K562 (cell line): ENCODE measurements around the gene SUSD5. TPM values are rescaled to one million over a fixed set of nuclear protein-coding genes. Genes with fewer than 3 reads are reported as not detected.

ENCODE experiments used
- ATAC-seq: fragments of 200-7000 bp; cut with Tn5 transposase; 3 replicates; pipeline ENCODE4 v1.9.1; 2020; ENCODE audit warnings: moderate library complexity
- BruUV-seq: library from RNA; stranded (reverse); fragments of 400-500 nt; replicated peaks from 2 replicates; lab custom pipeline; 2021; lab: Mats Ljungman, UMichigan
- CTCF ChIA-PET: fragments of 300-600 bp; formaldehyde crosslinking; extraction: SDS; loops from one replicate; lab custom pipeline; 2021; ENCODE audit warnings: low intra/inter-chr PET ratio; lab: Yijun Ruan, JAX
- POLR2A ChIA-PET: fragments of 300-600, 350-650 bp; sonication (Branson Sonifier 250); formaldehyde crosslinking; extraction: SDS; loops from one replicate; lab custom pipeline; 2021; ENCODE audit warnings: antibody characterized with exemption, inconsistent platforms; lab: Yijun Ruan, JAX
- DNase-seq, 4 experiments: peaks; one replicate each; pipeline versions ENCODE4 v3.0.0 to v3.0.0-alpha.2; 2011 to 2018; ENCODE audit warnings: low spot score in 3 of 4, mixed read lengths in 3 of 4; ENCODE audit errors: extremely low read depth in 1 of 4
- FAIRE-seq: peaks from 2 replicates; lab custom pipeline; 2011; peaks lifted over from hg19 to GRCh38; lab: Jason Lieb, UNC
- H2AFZ ChIP-seq: 2 replicates; pipeline ENCODE4 v1.6.0; 2011; ENCODE audit warnings: low read depth, low read length, control low read depth, inconsistent platforms
- H3K27ac ChIP-seq: fragments of 200-600 bp; 3 replicates; pipeline ENCODE4 v1.8.0; 2011; ENCODE audit warnings: low read depth, mild to moderate bottlenecking, control low read depth, inconsistent platforms, low read length, moderate library complexity, mixed read lengths; ENCODE audit errors: extremely low read depth
- H3K27me3 ChIP-seq, 2 experiments: fragments of 300-600 bp in 1 of 2; 2 replicates in 1 of 2; 3 replicates in 1 of 2; pipeline versions ENCODE4 v1.6.0 to v1.8.0; 2011; ENCODE audit warnings: inconsistent platforms in 2 of 2, low read length in 2 of 2, mild to moderate bottlenecking in 1 of 2, mixed read lengths in 1 of 2, moderate library complexity in 1 of 2; ENCODE audit not compliant: control insufficient read depth in 2 of 2, insufficient read depth in 2 of 2
- H3K36me3 ChIP-seq: fragments of 300-600 bp; 3 replicates; pipeline ENCODE4 v1.8.0; 2011; ENCODE audit warnings: mild to moderate bottlenecking, low read length, inconsistent platforms; ENCODE audit not compliant: control insufficient read depth, insufficient read depth
- H3K4me1 ChIP-seq, 2 experiments: fragments of 200-600 bp in 1 of 2; replicated peaks in 1 of 2; 2 replicates in 1 of 2; 3 replicates in 1 of 2; pipeline versions ENCODE4 v1.5.1 to v1.8.0; 2011; ENCODE audit warnings: inconsistent platforms in 2 of 2, low read length in 2 of 2, mild to moderate bottlenecking in 1 of 2, mixed read lengths in 1 of 2, moderate library complexity in 1 of 2; ENCODE audit not compliant: control insufficient read depth in 2 of 2, insufficient read depth in 2 of 2
- H3K4me2 ChIP-seq: 2 replicates; pipeline ENCODE4 v1.6.1; 2011; ENCODE audit warnings: low read length, control low read depth, inconsistent platforms, mixed read lengths; ENCODE audit not compliant: insufficient read depth
- H3K4me3 ChIP-seq: fragments of 200-600 bp; sonication (generic), shearing (Covaris generic); 2 replicates; pipeline ENCODE4 v1.5.1; 2016; ENCODE audit warnings: control low read depth, inconsistent platforms
- H3K79me2 ChIP-seq: fragments of 200-600 bp; 3 replicates; pipeline ENCODE4 v1.8.0; 2011; ENCODE audit warnings: low read length, inconsistent platforms; ENCODE audit not compliant: control insufficient read depth, insufficient read depth
- H3K9ac ChIP-seq, 2 experiments: 2 replicates each; pipeline versions ENCODE4 v1.6.0 to v1.6.1; 2011; ENCODE audit warnings: low read depth in 2 of 2, low read length in 2 of 2, control low read depth in 1 of 2, inconsistent platforms in 1 of 2, mild to moderate bottlenecking in 1 of 2, mixed read lengths in 1 of 2; ENCODE audit not compliant: insufficient read depth in 1 of 2
- H3K9me1 ChIP-seq: one replicate; pipeline ENCODE4 v1.6.0; 2011; ENCODE audit warnings: inconsistent platforms, mild to moderate bottlenecking, low read length, moderate library complexity; ENCODE audit not compliant: control insufficient read depth, insufficient read depth
- H3K9me3 ChIP-seq: replicated peaks from 2 replicates; pipeline ENCODE4 v1.5.1; 2011; ENCODE audit warnings: low read depth, low read length, inconsistent platforms; ENCODE audit not compliant: control insufficient read depth, insufficient read depth
- H4K20me1 ChIP-seq: replicated peaks from 2 replicates; pipeline ENCODE4 v1.6.1; 2011; ENCODE audit warnings: low read length, inconsistent platforms, mixed read lengths; ENCODE audit not compliant: control insufficient read depth, insufficient read depth
- ATF7 ChIP-seq: fragments of 450-650 bp; IDR thresholded peaks from 2 replicates; pipeline ENCODE4 v1.7.1; 2014; ENCODE audit warnings: mild to moderate bottlenecking, moderate library complexity
- FOSL1 ChIP-seq: fragments of 200-800 bp; sonication (Bioruptor generic); conservative IDR thresholded peaks from 2 replicates; pipeline ENCODE4 v1.6.1; 2016; ENCODE audit warnings: missing genetic modification characterization, missing compliant biosample characterization
- GTF2B ChIP-seq: IDR thresholded peaks from 2 replicates; pipeline ENCODE4 v1.6.1; 2011; ENCODE audit not compliant: insufficient read length; ENCODE audit errors: extremely low read depth
- HMG20B ChIP-seq: fragments of 250-450 bp; sonication (Bioruptor Pico); IDR thresholded peaks from 2 replicates; pipeline ENCODE4 v1.5.0; 2021; ENCODE audit warnings: mild to moderate bottlenecking
- MAZ ChIP-seq, 2 experiments: fragments of 450-650 bp in 1 of 2; sonication (generic) in 1 of 2; formaldehyde crosslinking; IDR thresholded peaks in 1 of 2; conservative IDR thresholded peaks in 1 of 2; 2 replicates each; pipeline versions ENCODE4 v1.4.0 to v1.5.0; 2020; ENCODE audit warnings: mild to moderate bottlenecking in 1 of 2, missing genetic modification reagents in 1 of 2
- OTX1 ChIP-seq: fragments of 450-650 bp; formaldehyde crosslinking; IDR thresholded peaks from 2 replicates; pipeline ENCODE4 v1.4.0; 2022; ENCODE audit warnings: mild to moderate bottlenecking
- PURB ChIP-seq: sonication (generic); formaldehyde crosslinking; IDR thresholded peaks from 2 replicates; pipeline ENCODE4 v1.9.0; 2021; ENCODE audit warnings: low read depth, mild to moderate bottlenecking, missing genetic modification reagents
- RBM15 ChIP-seq: fragments of 200-400 bp; formaldehyde crosslinking; IDR thresholded peaks from 2 replicates; pipeline ENCODE4 v1.6.1; 2018; ENCODE audit warnings: mild to moderate bottlenecking, low read length, moderate library complexity; ENCODE audit not compliant: insufficient read depth
- RBM34 ChIP-seq: fragments of 200-400 bp; formaldehyde crosslinking; IDR thresholded peaks from 2 replicates; pipeline ENCODE4 v1.6.1; 2018; ENCODE audit warnings: low read length, borderline replicate concordance; ENCODE audit not compliant: insufficient read depth
- SMAD1 ChIP-seq: fragments of 150-350 bp; IDR thresholded peaks from 2 replicates; pipeline ENCODE4 v1.6.1; 2014; ENCODE audit warnings: low read length, low read depth; ENCODE audit not compliant: partially characterized antibody
- SMAD3 ChIP-seq: fragments of 450-650 bp; formaldehyde crosslinking; conservative IDR thresholded peaks from 2 replicates; pipeline ENCODE4 v1.4.0; 2020; ENCODE audit warnings: mild to moderate bottlenecking
- SMARCE1 ChIP-seq: fragments of 450-650 bp; IDR thresholded peaks from 2 replicates; pipeline ENCODE4 v1.7.1; 2016; ENCODE audit warnings: mild to moderate bottlenecking
- TBL1XR1 ChIP-seq, 2 experiments: IDR thresholded peaks; 2 replicates each; pipeline ENCODE4 v1.6.1; 2012; ENCODE audit warnings: improper control_type of control experiment in 2 of 2, low read length in 2 of 2, mild to moderate bottlenecking in 1 of 2
- ZBTB17 ChIP-seq: fragments of 450-650 bp; formaldehyde crosslinking; IDR thresholded peaks from 2 replicates; pipeline ENCODE4 v1.4.0; 2020; ENCODE audit warnings: mild to moderate bottlenecking
- ZNF134 ChIP-seq: fragments of 250-450 bp; sonication (Bioruptor Pico); conservative IDR thresholded peaks from 2 replicates; pipeline ENCODE4 v1.4.0; 2020
- WGBS: fragments of 100-300 bp; shearing (Covaris generic); methylation state at CpG from one replicate; pipeline ENCODE4 v1.1.6; 2016; ENCODE audit warnings: low coverage, mixed read lengths; ENCODE audit not compliant: insufficient coverage; ENCODE audit errors: missing lambda C conversion rate; 5-methylcytosine and 5-hydroxymethylcytosine counted together
- in situ Hi-C: fragments of 300-500 bp; cut with MboI; formaldehyde crosslinking; loops from 4 replicates; pipeline ENCODE4 v1.15.0; 2018; ENCODE audit warnings: inconsistent platforms, mixed read lengths
- intact Hi-C: fragments of 100-400 bp; cut with micrococcal nuclease; formaldehyde crosslinking; loops from 2 replicates; pipeline ENCODE4 v1.14.2; 2022
- polyA plus RNA-seq, 8 experiments: library from polyadenylated mRNA; depleted of rRNA in 4 of 8; stranded (reverse) in 5 of 8; unstranded in 3 of 8; fragments of >200 nt; fragmentation: Nextera tagmentation in 2 of 8; fragmentation: Illumina TruSeq in 1 of 8; extraction: Ambion mirVana in 2 of 8; extraction: Trizol in 1 of 8; gene quantifications; 2 replicates each; pipeline versions ENCODE4 v1.2.1 to v1.2.3, GENCODE V29; 2011 to 2014; ENCODE audit warnings: inconsistent platforms in 1 of 8, missing spikeins in 1 of 8
- total RNA-seq, 7 experiments: library from RNA; depleted of rRNA in 6 of 7; stranded (reverse); fragments of >200 nt in 6 of 7; fragmentation: Illumina TruSeq in 2 of 7; extraction: Trizol in 2 of 7; gene quantifications; 2 replicates each; pipeline versions ENCODE4 v1.2.1 to v1.2.3, GENCODE V29; 2011 to 2021; ENCODE audit warnings: low replicate concordance in 1 of 7
- TF ChIP-seq, protein P1 (sequence below): sonication (generic); formaldehyde crosslinking; IDR thresholded peaks from 2 replicates; pipeline ENCODE4 v1.8.1; 2022; ENCODE audit warnings: missing genetic modification reagents
- TF ChIP-seq, protein P2 (sequence below): IDR thresholded peaks from 2 replicates; pipeline ENCODE4 v1.6.1; 2016; ENCODE audit warnings: missing genetic modification characterization, missing compliant biosample characterization
- TF ChIP-seq, protein P3 (sequence below): conservative IDR thresholded peaks from 2 replicates; pipeline ENCODE4 v1.6.1; 2011; ENCODE audit warnings: low read depth, mild to moderate bottlenecking, low read length; ENCODE audit not compliant: control insufficient read depth

SUSD5 gene
- total and polyA plus RNA-seq, 9 of the 15 experiments (the other 6 are each of a cell fraction or from before 2014, with no cell fraction given) = not detected

- TF ChIP-seq ATF7 (no peak), PURB (CRISPR knock-in tag) (no peak), RBM34 (no peak)
Observed at GRCh38 chr3:33238923-33239322, 20.3 kb upstream of the SUSD5 start (continued).

- FAIRE-seq = no peak
- intact Hi-C loops (loop anchor here (10.0 kb wide), 1 partner anchor 293 kb away; no protein-coding TSS in a partner anchor), in situ Hi-C loops (no loop called here)
- BruUV-seq = no TSS peak
- Histone ChIP-seq H3K4me1 (no peaks in the 10 kb centered on the region), H3K36me3 (no peaks in the 10 kb centered on the region), H3K79me2 (no peaks in the 10 kb centered on the region), H3K27me3 (peaks cover 0 to 8% of the 10 kb centered on the region in 2 experiments; a peak in 2 of 5 replicates), H3K9me1 (no peaks in the 10 kb centered on the region), H3K4me3 (no peak overlapping the region), H3K9ac (no peak overlapping the region), H3K9me3 (no peaks in the 10 kb centered on the region), H3K4me2 (no peak overlapping the region), H2AFZ (no peak overlapping the region), H3K27ac (no peak overlapping the region), H4K20me1 (no peaks in the 10 kb centered on the region)
- 2% methylated on average over 4 of the region's 4 CpGs for WGBS
- POLR2A ChIA-PET = no interaction called here
- no peak for ATAC-seq
- CTCF ChIA-PET = no interaction called here
- no peak for DNase-seq
- TF ChIP-seq ZNF134 (CRISPR knock-in tag) (no peak), HMG20B (CRISPR knock-in tag) (no peak), ZBTB17 (CRISPR knock-in tag) (no peak), OTX1 (no peak), RBM15 (no peak), SMAD1 (no peak), FOSL1 (tag) (no peak), GTF2B (no peak), MAZ (CRISPR knock-in tag; conservative IDR thresholded peaks at IDR 0.05 in 1 of 2, IDR thresholded peaks at IDR 0.05 in 1 of 2) (no peak), TBL1XR1 (IDR thresholded peaks at IDR 0.05; ENCODE audit: low read length in 2 of 2) (no peak), SMARCE1 (no peak), SMAD3 (CRISPR knock-in tag) (no peak)
- TF ChIP-seq, protein P1, sequence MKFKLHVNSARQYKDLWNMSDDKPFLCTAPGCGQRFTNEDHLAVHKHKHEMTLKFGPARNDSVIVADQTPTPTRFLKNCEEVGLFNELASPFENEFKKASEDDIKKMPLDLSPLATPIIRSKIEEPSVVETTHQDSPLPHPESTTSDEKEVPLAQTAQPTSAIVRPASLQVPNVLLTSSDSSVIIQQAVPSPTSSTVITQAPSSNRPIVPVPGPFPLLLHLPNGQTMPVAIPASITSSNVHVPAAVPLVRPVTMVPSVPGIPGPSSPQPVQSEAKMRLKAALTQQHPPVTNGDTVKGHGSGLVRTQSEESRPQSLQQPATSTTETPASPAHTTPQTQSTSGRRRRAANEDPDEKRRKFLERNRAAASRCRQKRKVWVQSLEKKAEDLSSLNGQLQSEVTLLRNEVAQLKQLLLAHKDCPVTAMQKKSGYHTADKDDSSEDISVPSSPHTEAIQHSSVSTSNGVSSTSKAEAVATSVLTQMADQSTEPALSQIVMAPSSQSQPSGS (CRISPR knock-in tag) = no peak
- TF ChIP-seq, protein P2, sequence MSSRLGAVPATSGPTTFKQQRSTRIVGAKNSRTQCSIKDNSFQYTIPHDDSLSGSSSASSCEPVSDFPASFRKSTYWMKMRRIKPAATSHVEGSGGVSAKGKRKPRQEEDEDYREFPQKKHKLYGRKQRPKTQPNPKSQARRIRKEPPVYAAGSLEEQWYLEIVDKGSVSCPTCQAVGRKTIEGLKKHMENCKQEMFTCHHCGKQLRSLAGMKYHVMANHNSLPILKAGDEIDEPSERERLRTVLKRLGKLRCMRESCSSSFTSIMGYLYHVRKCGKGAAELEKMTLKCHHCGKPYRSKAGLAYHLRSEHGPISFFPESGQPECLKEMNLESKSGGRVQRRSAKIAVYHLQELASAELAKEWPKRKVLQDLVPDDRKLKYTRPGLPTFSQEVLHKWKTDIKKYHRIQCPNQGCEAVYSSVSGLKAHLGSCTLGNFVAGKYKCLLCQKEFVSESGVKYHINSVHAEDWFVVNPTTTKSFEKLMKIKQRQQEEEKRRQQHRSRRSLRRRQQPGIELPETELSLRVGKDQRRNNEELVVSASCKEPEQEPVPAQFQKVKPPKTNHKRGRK (tag) = no peak
- TF ChIP-seq, protein P3, sequence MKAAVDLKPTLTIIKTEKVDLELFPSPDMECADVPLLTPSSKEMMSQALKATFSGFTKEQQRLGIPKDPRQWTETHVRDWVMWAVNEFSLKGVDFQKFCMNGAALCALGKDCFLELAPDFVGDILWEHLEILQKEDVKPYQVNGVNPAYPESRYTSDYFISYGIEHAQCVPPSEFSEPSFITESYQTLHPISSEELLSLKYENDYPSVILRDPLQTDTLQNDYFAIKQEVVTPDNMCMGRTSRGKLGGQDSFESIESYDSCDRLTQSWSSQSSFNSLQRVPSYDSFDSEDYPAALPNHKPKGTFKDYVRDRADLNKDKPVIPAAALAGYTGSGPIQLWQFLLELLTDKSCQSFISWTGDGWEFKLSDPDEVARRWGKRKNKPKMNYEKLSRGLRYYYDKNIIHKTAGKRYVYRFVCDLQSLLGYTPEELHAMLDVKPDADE = no peak
Observed at GRCh38 chr3:33237439-33237838, 18.8 kb upstream of the SUSD5 start.
